ENCODE measurements around the gene AHCTF1. TPM values are rescaled to one million over a fixed set of nuclear protein-coding genes. Genes with fewer than 3 reads are reported as not detected.
"Not testable (repeated sequence)": the region's sequence is repeated elsewhere in the genome, so short reads cannot be mapped to it uniquely, and the experiment has no call there.

Gene AHCTF1
- total and polyA plus RNA-seq, 9 of the 15 experiments (the other 6 are each of a cell fraction or from before 2014, with no cell fraction given): 9.4 to 102 (median 47.6) TPM

DNA sequence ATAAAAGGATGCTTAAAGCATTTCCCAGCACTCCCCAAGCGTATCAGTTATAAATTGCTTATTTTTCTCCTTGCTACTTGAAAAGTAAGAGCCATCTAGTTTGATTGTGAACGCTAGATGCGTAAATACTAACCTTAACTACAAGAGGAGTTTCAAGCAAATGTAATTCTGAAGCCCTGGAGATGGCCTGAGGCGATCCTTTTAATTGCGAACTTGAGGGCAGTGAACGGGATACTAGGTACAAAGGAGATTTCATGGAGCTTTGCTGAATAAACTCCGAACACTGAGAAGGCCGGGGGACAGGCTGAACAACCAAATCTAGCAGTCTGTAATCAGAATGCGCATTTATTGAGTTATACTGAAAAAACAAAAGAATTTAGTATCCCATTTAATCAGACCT is 68.0 kb downstream of the AHCTF1 start:
- CTCF ChIA-PET (ENCODE audit: low intra/inter-chr PET ratio); H3K4me1 ChIP-seq (replicated peaks in 1 of 2; ENCODE audit: control insufficient read depth in 2 of 2, insufficient read depth in 2 of 2, low read length in 2 of 2); H3K9ac ChIP-seq (ENCODE audit: insufficient read depth in 1 of 2, low read depth in 2 of 2, low read length in 2 of 2); H2AFZ ChIP-seq (ENCODE audit: low read depth, low read length); FAIRE-seq; H3K27ac ChIP-seq (ENCODE audit: extremely low read depth, low read depth, low read length); H3K9me1 ChIP-seq (ENCODE audit: control insufficient read depth, insufficient read depth, low read length); DNase-seq (ENCODE audit: extremely low read depth in 1 of 4, low spot score in 3 of 4); H3K4me2 ChIP-seq (ENCODE audit: insufficient read depth, low read length); H3K9me3 ChIP-seq (replicated peaks; ENCODE audit: control insufficient read depth, insufficient read depth, low read depth, low read length); ATAC-seq; H4K20me1 ChIP-seq (replicated peaks; ENCODE audit: control insufficient read depth, insufficient read depth, low read length); BruUV-seq (replicated peaks); in situ Hi-C loops (cut with MboI); H3K27me3 ChIP-seq (ENCODE audit: control insufficient read depth in 2 of 2, insufficient read depth in 2 of 2, low read length in 2 of 2); H3K4me3 ChIP-seq; H3K79me2 ChIP-seq (ENCODE audit: control insufficient read depth, insufficient read depth, low read length); intact Hi-C loops (cut with micrococcal nuclease): not testable (repeated sequence)
- POLR2A ChIA-PET: interaction anchor here (0.7 kb wide), 1 partner anchor 20 kb away, joined by 3 read pairs; no protein-coding TSS in a partner anchor
- H3K36me3 ChIP-seq (ENCODE audit: control insufficient read depth, insufficient read depth, low read length): peaks cover 85% of the 10 kb centered on the region
- 99% methylated on average over 8 of the region's 9 CpGs for WGBS (ENCODE audit: insufficient coverage, low coverage, missing lambda C conversion rate)

DNA sequence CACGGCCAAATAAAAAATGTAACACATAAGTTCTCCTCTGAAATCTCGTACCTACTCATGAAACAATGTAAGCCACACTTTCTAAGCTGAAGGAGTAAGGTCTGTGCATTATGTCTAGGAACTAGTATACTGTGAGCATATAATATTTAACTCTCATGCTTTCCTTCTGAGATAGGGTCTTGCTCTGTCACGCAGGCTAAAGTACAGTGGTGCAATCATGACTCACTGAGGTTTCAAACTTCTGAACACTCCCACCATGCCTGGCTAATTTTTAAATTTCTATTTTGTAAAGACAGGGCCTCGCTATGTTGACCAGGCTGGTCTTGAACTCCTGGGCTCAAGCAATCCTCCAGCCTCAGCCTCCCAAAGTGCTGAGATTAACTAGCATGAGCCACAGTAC is 71.3 kb downstream of the AHCTF1 start:
- peaks cover 95% of the 10 kb centered on the region for H3K36me3 ChIP-seq (ENCODE audit: control insufficient read depth, insufficient read depth, low read length)
- no peak for TF ChIP-seq PTBP1 (IDR thresholded peaks at IDR 0.05; ENCODE audit: low read depth, low read length)
- TF ChIP-seq, protein P1, sequence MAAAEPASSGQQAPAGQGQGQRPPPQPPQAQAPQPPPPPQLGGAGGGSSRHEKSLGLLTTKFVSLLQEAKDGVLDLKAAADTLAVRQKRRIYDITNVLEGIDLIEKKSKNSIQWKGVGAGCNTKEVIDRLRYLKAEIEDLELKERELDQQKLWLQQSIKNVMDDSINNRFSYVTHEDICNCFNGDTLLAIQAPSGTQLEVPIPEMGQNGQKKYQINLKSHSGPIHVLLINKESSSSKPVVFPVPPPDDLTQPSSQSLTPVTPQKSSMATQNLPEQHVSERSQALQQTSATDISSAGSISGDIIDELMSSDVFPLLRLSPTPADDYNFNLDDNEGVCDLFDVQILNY (CRISPR knock-in tag; IDR thresholded peaks at IDR 0.05): no peak
- TF ChIP-seq, protein P2, sequence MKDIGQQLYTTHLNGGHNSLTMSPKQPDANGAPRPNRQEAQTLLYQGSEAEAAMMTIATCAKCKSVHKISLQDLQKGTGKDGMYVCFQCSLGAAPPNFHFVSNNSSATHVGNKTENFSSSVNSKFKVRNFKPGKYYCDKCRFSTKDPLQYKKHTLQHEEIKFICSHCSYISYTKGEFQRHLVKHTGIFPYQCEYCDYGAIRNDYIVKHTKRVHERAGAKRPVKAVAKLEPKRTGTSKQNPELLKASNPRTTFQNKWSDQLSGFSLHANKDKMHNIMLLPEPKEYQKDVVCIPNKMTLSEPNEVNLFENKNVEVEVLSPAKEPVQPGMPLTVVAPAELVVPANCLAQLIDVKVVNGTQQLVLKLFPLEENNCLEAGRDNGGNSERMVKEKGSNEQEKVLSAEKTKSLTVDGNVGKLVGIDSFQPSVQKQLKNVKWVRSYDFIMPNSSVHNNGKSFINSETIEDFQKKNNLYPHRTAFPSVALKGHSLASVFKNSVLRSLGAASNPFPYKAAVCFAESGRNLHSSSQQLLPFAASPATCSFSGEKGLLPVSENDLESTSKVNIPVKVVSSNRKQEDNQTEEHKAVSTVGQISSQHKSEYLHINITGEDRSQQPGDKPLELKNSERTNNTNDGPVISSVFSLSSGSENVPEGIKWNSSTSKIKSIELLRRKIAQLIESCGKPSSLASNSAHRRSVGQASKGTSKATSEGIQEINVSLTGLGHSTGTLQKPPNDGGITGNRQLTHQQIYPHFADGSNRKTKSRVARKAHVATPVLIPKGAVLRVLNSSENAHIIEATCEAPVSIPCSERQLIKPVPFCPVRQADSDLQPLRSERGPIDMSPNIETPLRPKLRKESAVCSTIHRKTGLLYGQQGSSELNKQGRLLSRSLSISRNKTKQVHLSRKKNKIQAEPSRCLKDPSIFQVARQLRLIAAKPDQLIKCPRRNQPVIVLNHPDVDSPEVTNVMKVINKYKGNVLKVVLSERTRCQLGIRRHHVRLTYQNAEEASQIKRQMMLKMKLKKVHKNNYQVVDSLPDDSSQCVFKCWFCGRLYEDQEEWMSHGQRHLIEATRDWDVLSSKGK (CRISPR knock-in tag; IDR thresholded peaks at IDR 0.05): no peak
- TF ChIP-seq, protein P3, sequence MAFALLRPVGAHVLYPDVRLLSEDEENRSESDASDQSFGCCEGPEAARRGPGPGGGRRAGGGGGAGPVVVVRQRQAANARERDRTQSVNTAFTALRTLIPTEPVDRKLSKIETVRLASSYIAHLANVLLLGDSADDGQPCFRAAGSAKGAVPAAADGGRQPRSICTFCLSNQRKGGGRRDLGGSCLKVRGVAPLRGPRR (CRISPR knock-in tag; IDR thresholded peaks at IDR 0.05): no peak
- TF ChIP-seq, protein P4, sequence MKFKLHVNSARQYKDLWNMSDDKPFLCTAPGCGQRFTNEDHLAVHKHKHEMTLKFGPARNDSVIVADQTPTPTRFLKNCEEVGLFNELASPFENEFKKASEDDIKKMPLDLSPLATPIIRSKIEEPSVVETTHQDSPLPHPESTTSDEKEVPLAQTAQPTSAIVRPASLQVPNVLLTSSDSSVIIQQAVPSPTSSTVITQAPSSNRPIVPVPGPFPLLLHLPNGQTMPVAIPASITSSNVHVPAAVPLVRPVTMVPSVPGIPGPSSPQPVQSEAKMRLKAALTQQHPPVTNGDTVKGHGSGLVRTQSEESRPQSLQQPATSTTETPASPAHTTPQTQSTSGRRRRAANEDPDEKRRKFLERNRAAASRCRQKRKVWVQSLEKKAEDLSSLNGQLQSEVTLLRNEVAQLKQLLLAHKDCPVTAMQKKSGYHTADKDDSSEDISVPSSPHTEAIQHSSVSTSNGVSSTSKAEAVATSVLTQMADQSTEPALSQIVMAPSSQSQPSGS (CRISPR knock-in tag; IDR thresholded peaks at IDR 0.05): no peak
- TF ChIP-seq ZC3H4 (CRISPR knock-in tag; IDR thresholded peaks at IDR 0.05; ENCODE audit: borderline replicate concordance): no peak
- no peak for TF ChIP-seq SLC30A9 (CRISPR knock-in tag; IDR thresholded peaks at IDR 0.05)
- TF ChIP-seq, protein P5, sequence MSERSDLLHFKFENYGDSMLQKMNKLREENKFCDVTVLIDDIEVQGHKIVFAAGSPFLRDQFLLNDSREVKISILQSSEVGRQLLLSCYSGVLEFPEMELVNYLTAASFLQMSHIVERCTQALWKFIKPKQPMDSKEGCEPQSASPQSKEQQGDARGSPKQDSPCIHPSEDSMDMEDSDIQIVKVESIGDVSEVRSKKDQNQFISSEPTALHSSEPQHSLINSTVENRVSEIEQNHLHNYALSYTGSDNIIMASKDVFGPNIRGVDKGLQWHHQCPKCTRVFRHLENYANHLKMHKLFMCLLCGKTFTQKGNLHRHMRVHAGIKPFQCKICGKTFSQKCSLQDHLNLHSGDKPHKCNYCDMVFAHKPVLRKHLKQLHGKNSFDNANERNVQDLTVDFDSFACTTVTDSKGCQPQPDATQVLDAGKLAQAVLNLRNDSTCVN (CRISPR knock-in tag; IDR thresholded peaks at IDR 0.05): no peak

More for the DNA sequence above, 71.3 kb downstream of the AHCTF1 start:
- Histone ChIP-seq H3K9me1 (ENCODE audit: control insufficient read depth, insufficient read depth, low read length) (no peaks in the 10 kb centered on the region), H3K4me3 (no peak overlapping the region), H2AFZ (ENCODE audit: low read depth, low read length) (no peak overlapping the region), H3K4me2 (ENCODE audit: insufficient read depth, low read length) (no peak overlapping the region), H3K79me2 (ENCODE audit: control insufficient read depth, insufficient read depth, low read length) (0 out of 3 replicates have a peak, but pooled peaks cover 3% of the 10 kb centered on the region), H3K27me3 (ENCODE audit: control insufficient read depth in 2 of 2, insufficient read depth in 2 of 2, low read length in 2 of 2) (no peaks in the 10 kb centered on the region), H3K9ac (ENCODE audit: insufficient read depth in 1 of 2, low read depth in 2 of 2, low read length in 2 of 2) (no peak overlapping the region), H3K4me1 (replicated peaks in 1 of 2; ENCODE audit: control insufficient read depth in 2 of 2, insufficient read depth in 2 of 2, low read length in 2 of 2) (no peaks in the 10 kb centered on the region), H4K20me1 (replicated peaks; ENCODE audit: control insufficient read depth, insufficient read depth, low read length) (no peaks in the 10 kb centered on the region), H3K27ac (ENCODE audit: extremely low read depth, low read depth, low read length) (no peak overlapping the region), H3K9me3 (replicated peaks; ENCODE audit: control insufficient read depth, insufficient read depth, low read depth, low read length) (no peaks in the 10 kb centered on the region)
- FAIRE-seq (no peak), DNase-seq (ENCODE audit: extremely low read depth in 1 of 4, low spot score in 3 of 4) (no peak), ATAC-seq (no peak)
- POLR2A ChIA-PET: no interaction called here
- CTCF ChIA-PET (ENCODE audit: low intra/inter-chr PET ratio): no interaction called here
- BruUV-seq (replicated peaks): no TSS peak
- in situ Hi-C loops (cut with MboI) (no loop called here), intact Hi-C loops (cut with micrococcal nuclease) (no loop called here)
- WGBS (ENCODE audit: insufficient coverage, low coverage, missing lambda C conversion rate): 99% methylated on average over 4 of the region's 4 CpGs

Data from K562 (cell line).